GM18951 (cell line): Measurements from ENCODE around the gene RAB43.

ENCODE experiments used
- POLR2A ChIP-seq: IDR thresholded peaks from 4 replicates; pipeline ENCODE4 v1.6.1; 2011; ENCODE audit warnings: mild to moderate bottlenecking; ENCODE audit not compliant: insufficient read length, insufficient read depth; ENCODE audit errors: extremely low read depth
- in situ Hi-C: fragments of 300-500 bp; cut with MboI; formaldehyde crosslinking; loops from one replicate; pipeline ENCODE4 v1.12.0; 2022; ENCODE audit warnings: low sequenced_read_pairs, mixed read lengths, inconsistent platforms; ENCODE audit not compliant: unreplicated experiment

The RAB43 gene

DNA sequence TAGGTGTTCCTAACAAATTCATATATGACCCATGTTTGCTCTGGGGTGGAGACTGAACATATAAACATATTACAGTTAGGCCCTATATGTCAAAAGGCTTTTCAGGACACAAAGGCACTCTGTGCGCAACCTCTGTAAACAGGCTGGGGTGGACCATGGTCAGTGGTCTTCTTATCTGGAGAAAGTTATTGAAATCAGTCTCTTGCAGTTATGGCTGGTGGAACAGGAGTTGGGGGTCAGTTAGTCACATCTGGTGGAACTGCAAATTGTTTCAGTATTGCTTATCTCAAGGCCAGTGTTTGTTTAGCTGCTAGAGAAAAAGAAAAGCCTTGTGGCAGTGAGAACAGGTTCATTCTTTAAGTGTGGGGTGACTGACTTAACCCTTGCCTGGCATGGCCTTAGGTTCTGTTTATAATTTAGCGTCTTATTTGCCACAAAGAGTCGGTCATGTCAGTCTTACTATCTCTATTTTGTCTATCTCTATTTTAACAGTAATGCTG lies 66.9 kb downstream of the RAB43 start:
- in situ Hi-C loops, result loop anchor here (10.0 kb wide), 1 partner anchor 190 kb away; the partner anchor contains the start of gene COPG1
- TF ChIP-seq POLR2A, result no peak

- in situ Hi-C loops, result loop anchor here (10.0 kb wide), 1 partner anchor 192 kb away; the partner anchor contains the start of gene COPG1
- no peak for TF ChIP-seq POLR2A
Measured at GRCh38 chr3:129052675-129053074, 68.9 kb downstream of the RAB43 start.

DNA sequence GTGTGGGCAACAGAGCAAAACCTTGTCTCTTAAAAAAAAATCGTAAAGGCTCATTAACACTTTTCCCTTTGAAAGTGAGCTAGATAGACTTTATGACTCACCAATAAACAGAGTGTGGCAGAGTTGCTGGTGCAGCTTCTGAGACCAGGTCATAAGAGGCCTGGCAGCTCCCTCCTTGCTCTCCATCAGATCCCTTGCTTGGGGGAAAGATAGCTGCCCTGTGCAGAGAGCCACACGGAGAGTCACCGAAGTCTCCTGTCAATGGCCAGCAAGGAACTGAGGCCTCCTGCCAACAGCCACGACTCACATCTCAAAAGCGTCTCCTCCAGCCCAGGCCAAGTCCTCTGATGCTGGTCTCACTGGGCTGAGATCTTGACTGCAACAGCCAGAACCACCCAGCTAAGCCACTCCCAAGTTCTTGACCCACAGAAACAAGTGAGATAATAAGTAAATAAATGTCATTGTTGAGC lies 69.7 kb downstream of the RAB43 start:
- in situ Hi-C loops, result loop anchor here (10.0 kb wide), 1 partner anchor 193 kb away; the partner anchor contains the start of gene COPG1
- no peak for TF ChIP-seq POLR2A

DNA sequence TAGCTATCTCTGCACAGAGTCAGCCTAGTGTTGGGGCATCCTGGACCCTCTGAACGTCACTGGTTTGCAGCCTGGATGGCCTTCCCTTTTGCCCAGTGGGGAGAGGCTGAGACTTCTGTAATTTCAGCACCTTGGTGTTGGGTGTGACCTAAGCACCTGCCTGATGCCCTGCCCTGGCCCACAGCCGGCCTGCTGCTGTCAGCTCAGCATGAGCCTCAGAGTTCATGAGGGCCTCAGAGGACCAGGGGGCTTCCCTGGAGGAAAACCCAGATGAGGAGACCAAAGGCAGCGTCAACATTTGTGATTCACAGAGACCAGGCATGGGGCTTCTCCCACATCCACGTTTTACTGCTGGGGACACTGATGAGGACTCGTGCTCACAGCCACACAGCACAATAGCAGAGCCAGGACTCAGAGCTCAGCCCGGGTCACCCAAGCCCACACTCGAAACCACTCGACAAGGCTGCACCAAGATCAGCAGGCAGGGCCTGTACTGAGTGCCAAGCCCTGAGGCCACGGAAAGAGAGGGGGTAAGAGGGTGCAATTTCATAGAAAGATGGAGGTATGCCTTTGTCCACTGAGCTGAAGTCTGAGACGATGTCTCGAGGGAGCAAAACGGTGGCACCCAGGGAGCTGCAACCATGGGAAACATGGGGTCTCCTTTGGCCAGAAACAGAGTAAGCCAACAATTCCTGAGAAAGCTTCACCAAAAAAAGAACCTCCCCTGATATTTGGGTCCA lies 70.9 kb downstream of the RAB43 start:
- in situ Hi-C loops, result loop anchor here (10.0 kb wide), 1 partner anchor 194 kb away; the partner anchor contains the start of gene COPG1
- no peak for TF ChIP-seq POLR2A

- TF ChIP-seq POLR2A, result no peak
- in situ Hi-C loops, result no loop called here
Measured at GRCh38 chr3:129047553-129047839, 74.1 kb downstream of the RAB43 start.

DNA sequence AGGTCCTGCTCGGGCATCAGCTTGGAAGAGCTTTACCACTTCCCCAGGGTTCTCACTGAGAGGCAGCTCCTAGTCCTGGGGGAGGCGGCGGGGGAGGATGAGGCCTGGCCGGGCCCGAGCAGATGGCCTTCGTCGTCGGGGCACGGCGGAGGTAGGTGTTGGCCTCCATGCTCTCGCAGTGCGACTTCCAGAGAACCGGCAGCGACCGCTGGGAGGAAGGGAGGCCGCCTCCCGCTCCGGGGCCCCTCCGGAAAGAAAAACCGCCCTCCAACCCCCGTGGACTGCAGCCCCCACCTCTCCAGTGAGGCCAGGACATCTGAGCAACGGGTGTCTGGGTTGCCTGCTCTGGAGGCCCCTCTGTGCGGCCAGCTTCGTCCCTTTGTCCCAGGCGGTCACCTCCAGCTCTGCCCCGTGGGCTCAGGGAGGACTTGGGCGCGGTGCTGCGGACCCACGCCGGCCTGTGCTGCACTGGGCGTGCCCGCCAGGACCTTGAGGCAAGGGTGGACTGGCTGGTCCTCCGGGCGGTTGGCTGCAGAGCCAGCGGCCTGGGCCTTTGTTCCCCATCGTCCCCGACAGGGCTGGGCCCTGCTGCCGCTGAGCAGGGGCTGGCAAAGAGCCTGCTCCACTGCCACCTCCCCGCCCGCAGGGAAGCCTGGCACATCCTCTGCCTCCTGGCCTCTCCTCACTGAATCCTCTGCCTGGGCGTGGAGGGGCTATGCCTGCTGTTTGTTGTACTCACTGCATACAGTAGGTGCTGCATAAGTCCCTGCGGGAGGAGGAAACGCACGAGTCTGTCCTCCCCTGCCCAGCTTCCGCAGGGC lies 74.7 kb downstream of the RAB43 start:
- TF ChIP-seq POLR2A, result no peak
- in situ Hi-C loops, result no loop called here

DNA sequence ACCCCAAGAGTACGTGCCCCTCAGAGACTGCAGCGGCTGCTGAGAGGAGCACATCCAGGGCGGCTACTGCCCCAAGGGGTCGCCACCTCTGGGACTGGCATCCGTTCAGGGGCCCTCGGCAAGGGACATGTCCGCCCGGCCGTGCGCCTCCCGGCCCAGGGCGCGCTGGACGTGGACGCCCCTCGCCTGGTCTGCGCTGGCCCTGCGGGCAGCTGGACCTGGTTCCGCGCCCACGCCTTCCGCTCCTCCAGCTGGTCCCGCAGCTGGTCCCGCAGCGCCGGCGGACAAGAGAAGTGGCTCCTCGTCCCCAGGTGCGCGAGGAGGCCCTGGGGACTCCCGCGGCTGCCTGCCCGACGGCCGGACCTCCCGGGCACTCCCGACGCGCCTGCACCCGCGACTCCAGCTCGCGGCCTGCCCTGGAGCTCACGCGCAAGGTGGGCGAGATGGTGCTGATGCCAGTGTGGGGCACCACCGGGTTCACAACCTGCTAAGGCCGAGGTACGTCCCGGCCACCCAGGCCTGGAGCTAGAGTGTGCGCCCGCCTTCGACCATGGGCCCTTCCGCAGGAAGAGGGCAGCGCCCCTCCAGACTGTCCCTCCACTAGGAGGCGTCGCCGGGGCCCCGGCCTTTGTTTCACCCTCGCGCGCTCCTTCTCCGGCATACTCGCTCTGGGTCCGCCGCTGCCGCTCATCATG lies 75.4 kb downstream of the RAB43 start:
- TF ChIP-seq POLR2A, result no peak
- in situ Hi-C loops, result no loop called here

DNA sequence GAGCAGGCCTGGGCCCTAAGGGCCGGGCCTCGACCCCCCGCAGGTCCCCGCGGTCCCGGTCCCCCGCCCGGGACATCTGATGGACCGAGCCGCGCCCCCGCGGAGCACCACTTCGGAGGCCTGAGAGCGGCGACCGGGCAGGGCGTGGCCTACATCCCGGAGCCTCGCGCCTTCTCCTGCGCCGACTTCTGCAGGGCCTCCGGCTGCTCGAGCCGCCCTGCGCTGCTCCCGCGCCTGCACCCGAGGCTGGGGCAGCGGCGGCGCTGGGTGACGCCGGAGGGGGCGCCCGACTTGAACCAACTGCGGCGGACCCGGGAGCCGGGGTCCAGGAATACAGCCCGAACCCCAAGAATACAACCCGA lies 75.9 kb downstream of the RAB43 start:
- in situ Hi-C loops, result no loop called here

DNA sequence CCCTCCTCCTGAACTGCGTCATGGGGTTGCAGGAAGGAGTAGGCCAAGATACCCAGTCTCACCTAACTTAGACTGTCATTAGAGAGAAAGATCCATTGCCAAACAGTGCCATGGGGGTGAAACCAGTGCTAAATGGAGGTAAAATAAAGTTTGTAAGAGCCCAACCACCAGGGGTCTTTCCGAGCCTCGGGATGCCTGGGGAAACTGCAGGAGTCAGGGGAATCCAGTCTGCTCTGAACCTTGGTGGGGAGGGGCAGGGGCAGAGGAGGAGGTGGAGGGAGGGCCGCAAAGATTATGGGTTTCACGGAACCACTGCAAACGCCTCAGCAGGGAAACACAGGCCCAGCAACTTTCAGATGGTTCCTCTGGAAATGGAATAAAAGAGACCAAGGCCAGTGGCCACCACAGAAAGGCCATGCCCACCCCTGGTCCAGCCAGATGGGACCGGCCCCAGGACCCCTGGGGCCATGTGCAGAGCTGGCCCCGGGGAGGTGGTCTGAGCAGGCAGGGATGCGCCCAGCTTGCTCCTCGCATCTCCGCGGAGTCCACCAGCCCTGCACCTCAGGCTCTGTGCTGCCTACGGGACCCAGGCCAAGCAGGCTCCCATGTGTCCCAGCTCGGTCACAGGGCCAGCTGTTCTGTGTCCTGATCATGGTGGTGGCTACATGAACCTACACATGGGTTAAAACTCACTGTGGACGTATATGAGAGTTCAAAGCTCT lies 80.9 kb downstream of the RAB43 start:
- in situ Hi-C loops, result no loop called here
- TF ChIP-seq POLR2A, result no peak

More for the DNA sequence above, 75.9 kb downstream of the RAB43 start:
- no peak for TF ChIP-seq POLR2A

- in situ Hi-C loops, result no loop called here
- TF ChIP-seq POLR2A, result no peak
Measured at GRCh38 chr3:129040039-129040336, 81.6 kb downstream of the RAB43 start.

GRCh38 chr3:129039271-129040038 lies 82.1 kb downstream of the RAB43 start:
- in situ Hi-C loops, result no loop called here
- no peak for TF ChIP-seq POLR2A

- in situ Hi-C loops, result no loop called here
- no peak for TF ChIP-seq POLR2A
Measured at GRCh38 chr3:129038121-129038855, 83.3 kb downstream of the RAB43 start.
